HG03045 (cell line): ENCODE data around the gene SSBP4.
"Not testable (repeated sequence)": the region's sequence is repeated elsewhere in the genome, so short reads cannot be mapped to it uniquely, and the experiment has no call there.

Source experiments
- ATAC-seq: cut with Tn5 transposase; IDR thresholded peaks from one replicate; pipeline ENCODE4 v1.9.1; 2021; ENCODE audit warnings: mild to moderate bottlenecking, moderate library complexity; ENCODE audit not compliant: unreplicated experiment

The SSBP4 gene

GRCh38 chr19:18392926-18393325, 26.3 kb upstream of the SSBP4 start:
- no peak for ATAC-seq

GRCh38 chr19:18393836-18394235, 25.4 kb upstream of the SSBP4 start:
- no peak for ATAC-seq

DNA sequence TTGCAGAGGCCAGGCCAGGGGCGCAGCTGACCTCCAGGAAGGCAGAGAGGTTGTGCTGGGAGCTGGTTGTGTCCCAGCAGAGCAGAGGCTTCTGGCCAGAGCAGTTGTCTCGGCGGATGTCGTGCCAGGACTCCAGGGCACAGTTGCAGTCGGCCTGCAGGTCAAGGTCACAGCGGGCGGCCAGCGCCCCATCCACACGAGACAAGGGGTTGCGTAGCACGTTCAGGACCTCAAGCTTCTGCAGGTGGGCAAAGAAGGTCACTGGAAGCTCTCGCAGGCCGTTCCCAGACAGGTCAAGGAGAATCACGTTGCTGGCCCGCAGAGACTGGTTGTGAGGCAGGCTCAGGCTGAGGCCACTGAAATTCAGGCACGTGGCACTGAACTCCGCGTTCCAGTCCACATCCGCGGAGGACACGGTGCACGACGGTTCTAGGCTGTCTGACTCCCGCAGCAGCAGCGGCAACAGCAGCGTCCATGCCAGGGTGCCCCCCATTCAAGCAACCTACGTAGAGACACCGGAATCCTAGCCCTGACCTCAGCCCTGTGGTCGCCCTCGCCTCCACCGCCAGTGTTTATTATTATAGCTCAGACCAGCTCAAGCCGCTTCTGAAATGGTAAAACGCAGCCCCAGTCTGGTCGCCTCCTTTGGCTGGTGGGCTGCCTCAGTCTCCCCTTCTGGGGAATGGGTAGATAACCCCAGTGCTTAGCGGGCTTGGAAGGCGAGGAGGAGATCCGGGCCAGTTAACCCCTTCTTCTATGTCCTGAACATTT, 22.5 kb upstream of the SSBP4 start:
- ATAC-seq = no peak

GRCh38 chr19:18397242-18398202, 21.7 kb upstream of the SSBP4 start, which contains the start of gene LRRC25:
Gene LRRC25 (minus strand): TSS chr19:18397622. CDS start chr19:18396963, 659 bp downstream.
- ATAC-seq = no peak

DNA sequence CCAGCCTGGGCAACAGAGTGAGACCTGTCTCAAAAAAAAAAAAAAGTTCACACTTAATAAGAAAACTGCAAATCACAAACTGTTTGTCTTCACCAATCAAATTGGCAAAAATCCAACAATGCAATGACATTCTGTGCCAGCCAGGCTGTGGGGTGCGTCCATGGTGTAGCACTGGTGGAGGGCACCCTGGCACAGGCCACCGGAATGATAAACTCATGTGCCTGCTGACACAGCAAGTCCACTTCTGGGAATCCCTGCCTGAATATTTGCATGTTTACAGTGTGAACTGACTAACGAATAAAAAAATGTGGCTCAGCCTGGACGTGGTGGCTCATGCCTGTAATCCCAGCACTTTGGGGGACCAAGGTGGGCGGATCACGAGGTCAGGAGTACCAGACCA, 20.2 kb upstream of the SSBP4 start:
- ATAC-seq = no peak

- no peak for ATAC-seq
These were observed 17.6 kb upstream of the SSBP4 start for GRCh38 chr19:18401580-18402112.

GRCh38 chr19:18402455-18403248, 16.5 kb upstream of the SSBP4 start:
- ATAC-seq = not testable (repeated sequence)

DNA sequence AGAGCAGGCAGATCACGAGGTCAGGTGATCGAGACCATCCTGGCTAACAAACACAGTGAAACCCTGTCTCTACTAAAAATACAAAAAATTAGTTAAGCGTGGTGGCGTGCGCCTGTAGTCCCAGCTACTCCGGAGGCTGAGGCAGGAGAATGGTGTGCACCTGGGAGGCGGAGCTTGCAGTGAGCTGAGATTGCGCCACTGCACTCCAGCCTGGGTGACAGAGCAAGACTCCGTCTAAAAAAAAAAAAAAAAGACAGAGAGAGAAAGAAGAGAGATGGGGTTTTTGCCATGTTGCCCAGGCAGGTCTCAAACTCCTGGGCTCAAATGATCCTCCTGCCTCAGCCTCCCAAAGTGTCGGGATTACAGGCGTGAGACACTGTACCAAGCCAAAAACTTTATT, 13.4 kb upstream of the SSBP4 start:
- ATAC-seq = not testable (repeated sequence)

GRCh38 chr19:18406749-18407148, 12.4 kb upstream of the SSBP4 start:
- ATAC-seq = no peak

GRCh38 chr19:18408053-18408476, 11.1 kb upstream of the SSBP4 start:
- no peak for ATAC-seq

DNA sequence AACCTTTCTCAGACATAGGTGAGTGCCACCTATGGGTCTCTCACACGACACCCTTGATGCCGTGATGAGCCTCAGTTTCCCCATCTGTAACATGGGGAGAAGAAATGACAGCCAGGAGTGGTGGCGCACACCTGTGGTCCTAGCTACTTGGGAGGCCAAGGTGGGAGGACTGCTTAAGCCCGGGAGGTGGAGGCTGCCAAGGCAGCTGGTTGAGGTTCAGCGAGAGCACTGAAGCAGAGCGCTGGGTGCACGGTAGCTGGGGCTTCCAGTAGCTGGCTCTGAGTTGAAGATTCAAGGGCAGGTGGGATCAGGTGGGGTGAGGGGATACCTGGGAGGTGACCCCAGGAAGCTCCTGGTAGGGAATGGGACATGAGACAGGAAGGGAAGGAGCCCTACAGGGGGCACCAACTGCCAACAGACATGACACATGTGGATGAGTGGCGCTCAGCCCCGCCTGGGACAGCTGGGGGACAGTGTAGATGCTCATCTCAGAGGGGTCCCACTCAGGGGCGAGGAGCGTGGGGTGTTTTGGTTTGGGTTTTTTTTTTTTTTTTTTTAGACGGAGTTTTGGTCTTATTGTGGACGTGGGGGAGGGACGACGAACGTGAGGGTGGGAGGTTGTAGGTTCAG, 6.5 kb upstream of the SSBP4 start:
- ATAC-seq = no peak

GRCh38 chr19:18414504-18415177, 4.6 kb upstream of the SSBP4 start:
- ATAC-seq = no peak

- ATAC-seq = no peak
These were observed 3.9 kb upstream of the SSBP4 start for GRCh38 chr19:18415178-18415867.

DNA sequence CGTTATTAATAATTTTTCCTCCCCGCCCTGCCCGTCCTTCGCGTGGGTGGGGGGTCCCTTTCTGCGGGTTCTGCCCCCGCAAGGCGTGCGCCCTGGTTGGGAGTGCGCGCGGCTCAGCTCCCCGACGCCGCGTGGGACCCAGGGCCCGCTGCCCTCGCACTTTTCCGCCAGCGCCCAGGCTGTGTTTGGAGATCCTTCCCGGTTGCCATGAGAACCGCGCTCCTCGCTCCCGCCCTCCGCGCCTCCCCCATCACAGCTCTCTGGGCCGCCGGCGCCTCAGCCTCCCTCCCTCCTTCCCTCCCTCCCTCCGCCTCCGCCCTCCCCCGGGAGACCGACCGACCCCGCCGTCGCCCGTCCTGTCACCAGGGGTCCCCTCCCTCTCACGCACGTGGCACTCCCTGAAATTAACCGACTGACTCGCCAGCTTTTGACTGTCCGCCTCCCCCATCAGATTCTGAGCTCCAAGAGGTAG, 2.4 kb upstream of the SSBP4 start:
- no peak for ATAC-seq

DNA sequence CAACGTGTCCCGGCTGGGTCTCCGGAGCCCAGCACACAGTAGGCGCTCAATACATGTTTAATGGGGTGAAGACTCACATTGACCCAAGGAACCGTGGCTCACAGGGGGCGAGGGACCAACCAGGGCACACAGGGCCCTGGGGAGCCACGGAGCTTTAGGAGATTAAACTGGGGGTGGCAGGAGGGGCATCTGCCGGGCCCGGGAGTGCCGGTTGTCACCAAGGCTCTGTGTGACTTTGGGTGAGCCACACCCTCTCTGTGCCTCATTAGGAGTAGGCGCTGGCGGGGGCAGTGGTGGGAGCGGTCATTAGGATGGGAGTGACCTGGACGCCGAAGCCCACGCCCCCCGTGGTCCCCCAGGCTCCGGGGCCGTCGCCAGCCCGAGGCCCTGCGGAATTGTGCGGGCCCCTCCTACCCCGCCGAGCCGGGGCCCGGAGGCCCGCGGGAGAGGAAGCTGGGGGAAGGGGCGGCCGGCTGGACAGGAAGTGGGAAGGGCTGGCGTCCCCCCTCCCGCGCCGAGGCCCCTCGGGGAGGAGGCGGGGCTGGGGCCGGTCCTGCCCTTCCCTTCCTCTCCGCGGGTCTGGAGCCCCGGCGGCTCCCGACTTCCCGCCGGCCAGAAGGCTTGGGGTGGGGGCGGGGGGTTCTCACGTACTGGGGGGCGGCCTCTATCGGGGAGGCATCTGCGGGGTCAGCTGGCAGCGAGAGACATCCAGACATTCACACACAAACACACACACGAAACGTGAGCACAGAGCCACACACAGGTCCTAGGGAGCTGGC, 1.8 kb upstream of the SSBP4 start:
- no peak for ATAC-seq

DNA sequence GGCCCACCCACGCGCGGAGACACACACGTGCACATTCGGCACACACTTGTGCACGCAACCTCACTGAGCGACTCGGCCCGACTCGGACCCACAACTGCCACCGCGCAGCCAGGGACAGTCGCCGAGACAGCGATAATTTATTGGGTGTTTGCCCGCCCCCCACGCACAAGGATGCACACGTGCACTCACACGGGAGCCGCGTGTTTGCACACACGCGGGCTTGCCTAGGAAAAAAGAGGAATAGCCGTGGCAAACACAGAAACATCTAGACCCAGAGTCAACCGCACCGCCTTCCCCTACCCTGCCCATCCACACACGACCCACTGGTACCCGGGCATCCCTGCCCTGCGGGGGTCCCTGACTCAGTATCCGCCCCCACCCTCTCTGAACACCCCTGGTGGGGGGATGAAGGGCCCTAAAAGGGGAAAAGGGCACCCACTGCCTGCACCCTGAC, 1.1 kb upstream of the SSBP4 start:
- ATAC-seq = no peak

GRCh38 chr19:18418483-18419194, 559 bp upstream of the SSBP4 start:
- peak; percentile 3 for ATAC-seq
